Stimulated activated CD8-positive, alpha-beta memory T cell treated with anti-CD3 and anti-CD28 coated beads, Interleukin-4, amount 100 ng/mL, for 48 hours (primary cell): Measurements from ENCODE around the gene ZAR1.

Experiments
- DNase-seq: peaks from one replicate; pipeline ENCODE4 v3.0.0-alpha.2; 2020

ZAR1 gene

DNA sequence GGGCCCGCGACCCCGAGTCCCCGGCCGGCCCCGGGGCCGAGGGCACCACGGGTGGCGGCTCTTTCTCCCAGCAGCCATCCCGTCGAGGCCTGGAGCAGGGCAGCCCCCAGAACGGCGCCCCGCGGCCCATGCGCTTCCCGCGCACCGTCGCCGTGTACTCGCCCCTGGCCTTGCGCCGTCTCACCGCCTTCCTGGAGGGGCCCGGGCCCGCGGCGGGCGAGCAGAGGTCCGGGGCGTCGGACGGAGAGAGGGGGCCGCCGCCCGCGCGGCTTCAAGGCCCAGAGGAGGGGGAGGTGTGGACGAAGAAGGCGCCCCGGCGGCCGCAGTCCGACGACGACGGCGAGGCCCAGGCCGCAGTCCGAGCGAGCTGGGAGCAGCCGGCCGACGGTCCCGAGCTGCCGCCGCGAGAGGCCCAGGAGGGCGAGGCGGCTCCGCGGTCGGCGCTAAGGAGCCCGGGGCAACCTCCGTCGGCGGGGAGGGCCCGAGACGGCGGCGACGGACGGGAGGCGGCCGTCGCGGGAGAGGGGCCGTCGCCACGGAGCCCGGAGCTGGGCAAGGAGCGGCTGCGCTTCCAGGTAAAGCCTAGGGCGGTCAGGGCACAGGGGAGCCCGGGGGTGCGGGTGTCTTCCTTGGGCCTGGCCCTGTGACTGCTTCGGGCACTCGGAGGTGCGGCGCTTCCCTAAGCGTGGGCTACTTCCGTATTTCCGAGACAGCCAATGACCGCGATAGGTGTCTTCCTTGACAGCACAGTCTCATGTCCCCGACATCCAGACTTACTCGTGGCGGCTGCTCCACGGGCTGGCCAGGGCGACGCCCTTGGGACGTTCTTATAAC, 845 bp downstream of the ZAR1 start:
- DNase-seq = no peak

DNA sequence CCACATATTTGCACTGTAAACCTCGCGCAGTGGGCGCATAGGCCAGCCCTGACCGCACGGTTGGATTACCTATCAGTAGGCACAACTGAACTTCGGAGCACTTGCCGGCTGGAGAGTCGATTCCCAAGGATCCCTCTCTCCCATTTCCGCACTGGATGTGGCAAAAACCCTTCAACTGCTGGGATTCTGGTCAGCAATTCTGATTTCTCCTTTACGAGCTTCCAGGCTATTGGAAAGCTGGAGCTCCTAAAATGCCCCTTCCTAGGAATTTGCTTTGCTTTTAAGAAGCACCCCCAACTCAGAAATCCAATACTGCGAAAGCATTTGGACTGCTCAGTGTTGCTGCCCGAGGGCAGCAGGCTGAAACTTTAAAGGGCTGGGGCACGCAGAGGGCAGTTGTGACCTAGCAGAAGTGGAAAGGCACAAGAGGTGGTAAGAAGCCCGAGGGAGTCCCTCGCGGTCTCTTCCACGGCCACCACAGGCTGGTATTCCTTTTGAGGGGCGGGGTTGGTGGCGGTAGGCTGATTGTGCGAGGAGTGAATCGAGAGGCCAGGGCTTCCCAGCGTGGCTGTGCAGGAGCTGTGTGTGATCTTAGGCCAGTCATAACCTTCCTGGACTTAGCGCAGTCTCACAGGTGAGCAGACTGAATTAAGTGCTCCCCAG, 1.6 kb downstream of the ZAR1 start:
- no peak for DNase-seq

DNA sequence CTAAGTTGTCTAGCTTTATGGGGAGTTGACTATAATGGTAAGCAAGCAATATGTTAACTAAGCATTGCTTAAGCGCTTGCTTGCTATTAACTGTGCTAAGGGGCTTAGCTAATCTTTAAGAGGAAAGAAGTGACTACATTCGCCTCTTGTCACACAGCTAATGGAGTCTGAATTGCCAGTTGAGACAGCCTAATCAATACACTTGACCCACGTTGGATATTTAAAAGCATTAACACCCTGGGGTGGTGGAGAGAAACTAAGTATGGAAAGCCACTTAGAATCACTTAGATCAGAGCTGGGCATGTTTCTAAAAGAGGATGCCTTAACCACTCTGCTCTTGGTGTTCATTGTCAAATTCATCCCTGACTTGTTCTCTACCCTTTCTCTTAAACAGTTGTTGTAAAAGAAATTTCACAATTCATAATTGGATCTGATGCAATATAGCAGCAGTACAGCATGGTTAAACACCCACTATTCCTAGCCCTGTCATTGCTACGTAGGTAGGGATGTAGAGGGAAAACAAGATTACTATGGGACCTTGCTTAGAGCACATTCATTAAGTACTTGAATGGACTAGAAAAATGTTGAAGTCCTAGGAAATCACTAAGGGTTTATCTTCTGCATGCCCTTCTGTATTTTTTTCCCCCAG, 3.5 kb downstream of the ZAR1 start:
- no peak for DNase-seq

DNA sequence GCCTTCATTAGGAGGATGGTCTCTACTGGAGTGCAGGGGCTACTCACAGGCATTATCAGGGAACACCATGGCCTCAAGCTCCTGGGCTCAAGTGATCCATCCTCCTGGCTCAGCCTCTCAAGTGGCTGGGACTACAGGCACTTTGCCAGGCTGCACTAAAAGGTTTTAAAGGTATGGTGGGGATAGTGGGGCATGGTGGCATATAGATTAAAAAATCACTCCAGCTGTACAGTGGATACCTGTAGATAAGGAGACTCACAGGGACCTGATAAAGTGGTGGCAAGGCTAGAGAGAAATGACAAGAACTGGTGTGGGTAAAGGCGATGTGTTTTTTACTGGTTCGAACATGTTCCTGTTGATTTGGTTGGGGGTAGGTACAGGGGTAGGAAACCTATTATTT, 5.9 kb downstream of the ZAR1 start:
- no peak for DNase-seq

DNA sequence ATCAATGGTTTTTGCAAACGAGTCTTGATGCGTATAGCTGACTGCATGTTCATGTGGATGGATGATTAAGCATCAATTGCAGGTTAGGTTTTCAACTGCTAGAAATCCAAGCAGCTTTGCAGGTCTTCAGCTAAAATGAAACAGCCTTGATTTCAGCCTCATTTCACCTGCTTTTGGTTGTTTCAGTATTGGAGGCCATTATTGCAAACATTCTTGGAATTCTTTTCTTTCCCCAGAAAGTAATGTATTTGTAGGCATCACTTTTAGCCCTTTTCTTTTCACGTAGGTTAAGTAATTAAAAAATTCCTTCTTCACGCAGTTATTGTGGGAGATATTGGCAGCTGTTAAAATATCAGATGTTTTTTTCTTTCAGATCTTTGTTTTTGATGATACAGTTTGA, 8.8 kb downstream of the ZAR1 start:
- no peak for DNase-seq

DNA sequence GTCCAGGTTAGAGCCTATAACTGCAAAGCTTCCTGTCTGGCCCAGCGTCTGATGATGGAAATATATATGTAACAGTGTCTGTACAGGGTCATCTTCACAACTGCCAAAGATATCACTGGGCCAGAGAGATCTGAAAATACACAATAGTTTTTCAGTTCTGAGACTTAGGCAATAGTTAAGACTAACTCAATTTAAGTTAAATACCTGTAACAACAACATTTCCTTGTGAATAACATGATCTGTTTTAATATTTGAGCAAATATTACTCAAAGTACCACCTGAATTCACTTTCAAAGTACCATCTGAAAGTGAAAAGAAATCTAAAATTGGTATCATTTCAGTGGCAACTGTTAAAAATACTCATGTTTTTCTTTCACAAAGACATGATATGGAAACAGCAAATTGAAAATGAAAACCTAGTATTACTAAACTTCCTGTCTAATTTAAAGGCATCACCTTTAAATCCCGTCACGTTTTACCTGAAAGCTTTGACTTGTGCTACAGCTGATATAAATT, 9.6 kb downstream of the ZAR1 start:
- DNase-seq = no peak

DNA sequence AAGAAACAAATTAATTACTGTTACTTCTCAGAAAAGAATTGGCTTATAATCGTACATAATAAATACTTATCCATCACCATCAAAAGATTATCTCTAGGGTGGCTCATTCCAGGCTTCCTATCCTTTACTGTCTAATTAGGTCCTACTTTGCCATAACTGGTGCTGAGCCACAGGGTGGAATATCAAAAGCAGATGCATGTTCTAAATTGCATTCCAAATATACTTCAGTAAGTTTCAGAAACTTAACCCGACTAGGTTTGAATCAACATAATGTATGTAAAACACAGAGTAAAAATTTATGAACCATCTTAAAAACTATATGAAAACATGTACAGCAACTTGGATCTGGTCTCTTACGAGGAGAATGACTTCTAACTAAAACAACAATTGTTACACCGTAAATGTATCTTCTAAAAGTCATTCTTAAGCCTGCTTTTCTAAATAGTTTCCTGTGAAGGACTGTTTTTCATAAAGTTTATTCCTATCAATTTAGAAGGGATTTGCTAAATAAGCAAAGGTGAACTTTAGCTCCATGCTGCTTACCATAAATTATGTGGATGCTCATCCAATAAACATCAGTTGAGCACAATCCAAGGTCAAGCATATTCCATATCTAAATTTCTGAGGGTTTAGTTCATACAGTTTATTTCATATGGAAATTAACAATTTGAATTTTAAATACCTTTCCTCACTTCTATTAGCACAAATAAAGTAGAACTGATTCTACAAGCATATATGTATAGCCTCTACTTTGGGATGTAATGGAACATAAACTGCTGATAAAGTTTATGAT, 13.4 kb downstream of the ZAR1 start:
- no peak for DNase-seq

DNA sequence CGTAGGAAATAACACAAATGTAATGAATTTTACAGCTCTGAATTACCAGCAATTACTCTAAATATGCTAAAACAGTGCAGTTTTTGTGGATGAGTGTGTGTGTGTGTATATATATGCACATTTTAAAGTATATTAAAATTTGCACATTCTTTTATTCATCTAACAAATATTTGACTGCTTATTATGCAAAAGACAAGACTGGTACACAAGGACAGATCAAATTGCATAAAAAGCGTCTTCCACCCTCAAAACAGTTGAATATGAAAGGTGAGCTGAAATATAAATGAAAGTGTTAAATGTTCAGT, 13.9 kb downstream of the ZAR1 start:
- no peak for DNase-seq

DNA sequence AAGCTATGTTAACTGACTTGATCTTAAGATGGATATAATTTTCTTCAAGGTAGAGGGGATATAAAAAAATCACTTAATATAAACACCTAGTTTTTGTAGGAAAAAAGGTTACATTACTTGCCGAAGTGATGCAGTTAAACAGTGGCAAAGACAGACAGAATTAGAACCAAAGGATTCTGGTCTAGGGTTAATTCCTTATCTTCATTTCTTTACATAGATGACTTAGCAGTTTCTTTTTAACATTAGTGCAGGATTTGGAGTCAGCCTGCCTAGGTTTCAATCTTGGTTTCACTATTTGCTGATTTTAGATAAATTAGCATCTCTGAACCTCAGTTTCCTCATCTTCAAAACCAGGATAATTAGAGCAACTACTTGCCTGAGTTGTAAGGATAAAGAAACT, 14.3 kb downstream of the ZAR1 start:
- no peak for DNase-seq

DNA sequence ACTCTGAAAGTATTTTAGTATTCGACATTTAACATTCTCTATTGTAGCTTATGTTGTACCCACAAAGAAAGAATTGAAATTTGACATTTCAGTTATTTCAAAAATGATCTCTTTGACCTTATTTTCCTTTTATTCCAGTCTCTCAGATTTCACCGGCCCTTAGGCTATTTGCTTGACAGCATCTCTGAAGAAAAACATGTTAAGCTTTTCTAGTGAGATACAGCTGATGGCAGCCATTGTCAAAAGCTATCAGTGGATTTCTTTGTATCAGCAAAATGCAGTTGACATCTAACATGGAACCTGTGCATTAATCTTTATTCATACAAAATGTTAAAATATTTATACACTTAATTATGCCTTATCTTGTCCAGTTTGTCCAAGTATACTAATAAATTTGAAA, 16.7 kb downstream of the ZAR1 start:
- DNase-seq = no peak

DNA sequence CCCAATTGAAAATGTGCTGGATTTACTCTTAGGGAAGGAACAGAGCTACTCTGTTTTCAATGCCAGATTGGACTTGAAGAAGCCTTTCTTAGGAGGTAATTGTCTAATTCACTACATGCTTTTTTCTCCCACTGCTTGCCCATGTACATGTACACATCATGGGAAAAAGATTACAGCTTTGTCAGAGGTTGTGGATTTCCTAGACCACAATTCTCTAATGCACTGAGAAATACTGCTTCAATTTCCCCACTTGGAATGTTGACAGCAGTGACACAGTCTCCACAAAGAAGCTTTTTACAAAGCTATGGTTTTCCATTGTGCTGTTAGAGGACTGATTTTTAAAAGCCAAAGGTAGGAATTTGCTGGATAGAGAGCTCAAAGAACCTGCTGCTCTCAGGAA, 19.5 kb downstream of the ZAR1 start:
- DNase-seq = no peak

DNA sequence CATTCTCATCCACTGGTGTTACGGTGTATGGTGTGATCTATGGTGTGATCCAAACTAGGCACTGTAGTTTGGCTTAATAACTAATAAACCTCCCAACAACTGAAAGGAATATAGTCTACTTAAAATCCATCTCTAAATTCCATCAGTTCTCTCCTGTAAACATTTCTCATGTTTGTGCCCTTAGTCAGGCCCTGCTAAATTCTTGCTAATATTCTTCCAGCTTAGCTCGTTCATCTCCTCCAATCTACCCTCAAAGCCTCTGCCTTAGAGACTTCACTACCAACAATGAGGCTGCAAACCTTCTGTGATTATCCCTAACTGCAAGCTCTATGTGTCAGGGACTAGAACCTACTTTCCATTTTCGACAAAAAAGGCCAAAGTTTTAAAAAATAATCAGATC, 28.1 kb downstream of the ZAR1 start:
- DNase-seq = no peak

DNA sequence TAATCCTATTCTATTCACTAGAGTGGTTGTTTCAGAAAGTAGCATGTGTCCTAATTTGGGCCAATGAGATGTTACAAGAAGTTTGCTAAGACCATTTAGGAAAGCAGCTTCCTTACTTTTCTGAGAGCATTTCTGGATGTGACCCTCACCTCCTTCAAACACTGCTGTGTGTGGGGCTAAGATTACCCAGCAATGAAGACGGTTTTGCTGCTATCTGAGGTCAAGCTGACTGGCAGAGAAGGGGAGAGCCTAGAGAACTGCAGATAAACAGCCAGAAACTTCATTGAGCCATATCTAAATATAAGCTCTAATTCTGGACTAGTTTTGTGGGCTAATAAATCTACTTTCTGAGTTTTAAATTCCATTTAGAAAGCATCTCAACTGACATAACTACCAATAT, 36.4 kb downstream of the ZAR1 start:
- no peak for DNase-seq

DNA sequence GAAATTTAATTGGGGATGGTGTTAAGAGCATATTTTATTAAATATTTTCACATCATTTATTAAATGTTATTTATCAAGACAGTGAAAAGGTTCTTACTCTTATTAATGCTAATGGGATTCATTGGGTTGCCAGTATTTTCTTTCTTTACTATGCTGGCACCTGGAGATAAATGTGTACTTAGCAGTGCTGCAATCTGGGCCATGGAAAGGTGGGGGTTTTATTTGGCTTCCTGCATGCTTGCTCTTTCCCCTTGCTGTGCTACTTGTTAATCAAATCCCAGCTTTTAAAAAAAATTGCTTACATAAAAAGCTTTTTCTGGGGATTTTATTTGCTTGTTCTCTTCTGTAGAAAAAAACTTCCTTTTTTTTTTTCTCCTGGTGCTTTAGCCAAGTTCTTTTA, 48.3 kb downstream of the ZAR1 start:
- DNase-seq = no peak

DNA sequence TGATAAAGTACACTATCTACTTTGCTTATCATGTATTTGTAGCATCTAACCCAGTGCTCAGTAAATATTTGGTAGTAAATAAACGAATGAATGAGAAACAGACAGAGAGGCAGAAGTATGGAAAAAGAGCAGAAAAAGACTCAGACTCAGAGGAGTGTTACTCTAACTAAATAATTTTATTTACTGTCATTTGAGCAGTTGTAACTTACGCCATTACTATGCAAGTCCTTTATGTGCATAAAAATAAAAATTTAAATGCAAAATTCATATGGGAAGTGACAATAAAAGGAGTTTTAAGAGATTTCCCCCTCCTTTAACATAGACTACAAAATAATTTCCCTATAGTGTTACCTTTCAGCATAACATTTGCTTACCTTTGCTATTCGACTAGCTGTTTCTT, 49.5 kb downstream of the ZAR1 start:
- DNase-seq = no peak

DNA sequence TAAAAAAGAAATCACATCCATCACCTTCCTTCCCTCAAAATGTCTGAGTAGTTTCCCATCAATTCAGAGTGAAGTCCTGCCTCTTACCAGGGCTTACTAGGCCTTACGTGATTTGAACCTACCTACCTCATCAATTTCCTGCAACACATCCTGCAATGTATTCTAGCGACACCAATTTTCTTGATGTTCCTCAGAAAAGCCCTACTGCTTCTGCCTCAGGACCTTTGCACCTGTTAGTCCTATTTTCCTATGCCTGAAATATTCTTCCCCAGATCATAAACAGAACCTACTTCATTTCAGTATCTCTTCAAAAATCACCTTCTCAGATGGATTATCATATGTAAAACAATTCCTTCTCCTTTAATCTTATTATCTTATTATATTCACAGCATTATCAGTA, 52.8 kb downstream of the ZAR1 start:
- no peak for DNase-seq

DNA sequence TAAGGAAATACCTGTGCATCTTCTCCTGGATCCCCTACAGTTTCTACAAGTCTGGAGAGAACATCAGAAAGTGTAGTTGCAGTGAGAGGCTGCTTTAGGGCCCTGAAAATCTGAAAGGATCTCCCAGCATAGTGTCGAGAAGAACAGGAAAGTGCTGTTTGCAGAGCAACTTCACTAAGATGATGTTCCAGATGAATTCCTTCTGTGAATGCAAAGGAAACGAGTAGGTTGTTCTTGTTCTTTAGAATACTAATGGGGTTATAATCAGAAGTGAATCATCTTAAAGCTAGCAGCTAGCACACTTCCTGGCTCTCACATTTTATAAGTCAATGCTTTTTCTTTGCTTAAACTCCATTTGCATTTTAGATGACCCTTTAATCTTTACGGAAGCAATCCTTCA, 53.7 kb downstream of the ZAR1 start:
- DNase-seq = no peak
